NK-92 treated with Interleukin-12 subunit alpha and Interleukin-12 subunit beta, amount 100 ng/mL, for 24 hours (cell line): ENCODE results near the gene TRPM3.

Experiments
- DNase-seq: peaks from one replicate; lab custom pipeline; 2025; lab: John Stamatoyannopoulos, UW

TRPM3 gene

DNA sequence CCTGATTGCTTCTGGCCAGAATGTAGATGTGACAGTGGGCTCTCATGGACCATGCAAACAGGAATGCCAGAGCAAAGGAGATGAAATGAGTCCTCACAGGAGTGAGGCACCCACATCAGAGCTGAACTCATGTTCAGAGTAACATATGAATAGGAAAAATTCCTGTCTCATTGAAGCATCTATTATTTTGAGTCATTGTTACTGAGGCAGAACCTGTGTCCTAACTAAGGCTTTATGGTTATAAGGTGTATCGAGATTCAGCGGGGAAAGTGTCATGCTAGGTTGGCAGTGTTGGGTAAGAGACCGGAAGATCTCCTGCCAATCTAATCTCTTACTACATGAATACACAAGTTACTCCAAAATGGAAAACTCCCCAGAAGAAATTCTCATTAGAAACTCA is 304.1 kb downstream of the TRPM3 start:
- DNase-seq: no peak

DNA sequence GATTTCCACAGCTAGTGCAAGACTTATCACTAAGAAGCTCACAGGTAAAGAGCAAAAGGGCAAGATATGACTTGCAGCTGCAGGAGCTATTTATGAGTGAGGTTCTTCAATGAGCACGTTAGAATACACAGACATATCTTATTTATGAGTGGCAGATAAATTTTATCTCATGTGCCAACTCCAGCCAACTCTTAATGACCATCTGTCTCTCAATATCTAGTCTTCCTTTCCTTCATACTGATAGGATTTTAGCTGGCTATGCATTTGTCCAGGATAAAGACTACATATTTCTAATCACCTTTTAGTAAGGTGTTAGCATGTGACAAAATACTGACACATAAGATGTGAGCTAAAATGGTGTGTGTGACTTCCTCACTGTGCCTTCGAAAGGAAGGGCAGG is 304.5 kb downstream of the TRPM3 start:
- DNase-seq: no peak

DNA sequence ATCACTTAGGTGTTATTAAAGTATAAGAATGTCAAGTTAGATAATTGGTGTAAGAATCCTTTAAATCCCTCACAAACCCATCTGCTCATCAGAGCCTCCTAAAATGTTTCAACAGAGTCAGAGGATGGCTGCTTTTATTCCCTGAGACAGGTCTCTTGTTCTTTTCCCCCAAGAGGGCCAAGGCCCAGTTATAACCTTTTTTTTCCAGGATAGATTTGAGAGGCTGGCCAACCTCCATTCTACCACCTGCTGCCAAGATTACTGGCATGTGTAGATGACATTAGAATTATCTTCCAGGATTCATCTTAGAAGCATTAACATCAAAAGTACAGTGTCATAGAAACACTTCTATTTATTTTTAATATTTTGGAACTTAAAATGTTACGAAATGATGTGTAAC is 305.1 kb downstream of the TRPM3 start:
- DNase-seq: no peak

DNA sequence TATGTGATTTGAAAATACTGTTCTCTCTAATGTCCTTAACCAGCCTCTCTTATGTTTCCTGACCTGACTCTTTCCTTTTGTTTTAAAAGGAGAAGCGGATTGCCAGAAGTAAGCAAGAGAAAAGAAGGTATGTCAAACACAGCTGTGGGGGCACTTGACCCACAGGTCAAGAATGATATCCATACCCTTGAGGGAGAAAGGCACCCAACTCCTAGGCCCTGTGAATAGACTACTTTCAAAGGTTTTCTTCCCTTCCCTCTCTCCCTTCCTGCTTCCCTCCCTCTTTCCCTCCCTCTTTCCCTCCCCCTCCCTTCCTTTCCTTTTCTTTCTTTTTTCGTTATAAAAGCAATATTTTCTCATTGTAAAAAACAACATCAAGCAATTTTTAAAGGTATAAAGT is 306.8 kb downstream of the TRPM3 start:
- no peak for DNase-seq

DNA sequence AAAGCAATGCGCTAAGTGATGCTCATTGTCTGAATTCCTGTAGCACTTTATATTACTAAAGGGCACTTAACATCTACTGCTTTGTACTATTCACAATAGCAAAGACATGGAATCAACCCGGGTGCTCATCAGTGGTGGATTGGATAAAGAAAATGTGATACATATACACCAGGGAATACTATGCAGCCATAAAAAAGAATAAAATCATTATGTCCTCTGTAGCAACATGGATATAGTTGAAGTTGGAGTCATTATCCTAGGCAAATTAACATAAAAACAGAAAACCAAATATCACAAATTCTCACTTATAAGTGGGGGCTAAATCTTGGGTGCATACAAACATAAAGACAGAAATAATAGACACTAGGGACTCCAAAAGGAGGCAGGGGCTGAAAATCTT is 308.3 kb downstream of the TRPM3 start:
- DNase-seq: no peak

DNA sequence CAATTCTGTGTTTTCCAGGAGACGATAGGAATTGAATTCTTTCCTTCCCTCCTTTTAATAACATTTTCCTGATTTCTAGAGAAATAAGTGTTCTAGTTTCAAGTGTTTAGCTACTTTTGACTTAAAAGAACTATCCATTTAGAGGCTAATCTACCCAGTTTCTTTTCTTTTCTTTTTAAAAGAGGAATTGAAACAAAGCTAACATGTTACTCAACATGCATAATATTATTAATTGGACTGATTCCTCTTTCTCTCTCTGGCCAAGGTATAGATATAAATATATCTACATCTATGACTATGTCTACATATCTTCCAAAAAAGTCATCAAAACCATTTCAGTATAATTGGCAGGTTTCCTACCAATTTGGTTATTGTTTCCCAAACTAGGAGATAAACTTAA is 309.8 kb downstream of the TRPM3 start:
- DNase-seq: no peak

DNA sequence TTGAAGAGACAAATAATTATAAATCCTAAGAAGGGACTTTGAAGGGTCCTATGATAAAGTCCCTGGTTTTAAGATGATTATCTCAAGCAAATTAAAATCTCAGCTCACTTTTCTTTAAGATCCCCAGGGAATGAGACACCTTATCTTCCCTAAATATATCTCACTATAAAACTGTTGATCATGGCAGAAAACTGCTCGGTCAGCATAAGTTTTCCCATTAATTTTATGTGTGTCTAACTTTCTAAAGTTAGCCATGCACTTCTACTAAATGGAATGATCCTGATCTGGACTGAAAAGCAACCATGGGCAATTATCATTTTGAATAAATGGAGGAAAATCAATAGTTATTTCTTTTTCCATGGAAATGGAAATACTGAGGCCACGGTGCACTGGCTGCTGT is 314.5 kb downstream of the TRPM3 start:
- DNase-seq: no peak

DNA sequence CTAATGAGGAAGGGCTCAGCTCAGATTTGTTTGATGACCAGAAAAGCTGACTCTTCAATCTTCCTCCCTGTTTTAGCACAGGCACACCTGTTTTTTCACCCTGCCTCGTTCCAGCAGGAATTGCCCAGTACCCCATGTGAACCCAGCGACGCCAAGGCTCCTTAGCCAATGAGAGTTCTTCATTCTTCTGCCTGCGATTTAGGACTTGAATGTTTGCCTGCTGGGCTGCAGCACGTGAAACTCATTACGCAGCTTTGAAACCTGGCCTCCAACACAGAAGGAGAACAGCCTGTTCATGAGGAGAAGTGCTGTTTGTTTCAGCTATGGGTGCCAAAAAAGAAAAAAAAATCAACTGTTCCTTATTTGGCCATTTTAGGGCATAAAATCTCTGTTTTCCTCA is 315.5 kb downstream of the TRPM3 start:
- no peak for DNase-seq

DNA sequence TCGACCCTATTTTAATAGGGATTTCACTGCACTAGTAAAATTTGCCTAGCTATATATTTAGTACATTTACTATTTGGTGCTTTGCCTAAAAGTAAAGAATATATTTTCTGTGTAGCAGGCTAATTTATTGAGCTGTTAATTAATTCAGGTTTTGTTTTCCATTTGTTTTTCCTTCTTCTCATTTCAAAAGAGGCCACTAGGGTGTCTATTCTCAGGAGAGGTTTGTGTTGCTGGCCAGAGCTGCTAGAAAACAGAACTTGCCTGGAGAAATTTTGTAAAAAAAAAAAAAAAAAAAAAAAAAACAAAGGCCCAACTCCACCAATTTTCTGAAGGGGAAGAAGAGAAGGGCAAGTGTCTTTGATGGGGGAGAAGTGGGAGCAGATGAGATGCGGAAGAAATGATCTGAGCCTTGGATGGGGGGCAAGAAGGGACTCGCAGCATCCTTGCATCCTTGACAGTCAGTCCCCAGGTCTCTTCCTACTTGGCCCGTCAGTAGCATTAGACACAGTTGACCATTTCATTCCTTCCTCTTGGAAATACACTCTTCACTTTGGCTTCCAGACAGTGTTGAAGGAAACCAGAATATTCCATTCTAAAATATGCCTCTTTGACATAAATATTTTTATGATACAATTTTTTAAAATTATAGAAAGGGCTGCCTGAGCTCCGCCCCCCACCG is 318.5 kb downstream of the TRPM3 start:
- no peak for DNase-seq

DNA sequence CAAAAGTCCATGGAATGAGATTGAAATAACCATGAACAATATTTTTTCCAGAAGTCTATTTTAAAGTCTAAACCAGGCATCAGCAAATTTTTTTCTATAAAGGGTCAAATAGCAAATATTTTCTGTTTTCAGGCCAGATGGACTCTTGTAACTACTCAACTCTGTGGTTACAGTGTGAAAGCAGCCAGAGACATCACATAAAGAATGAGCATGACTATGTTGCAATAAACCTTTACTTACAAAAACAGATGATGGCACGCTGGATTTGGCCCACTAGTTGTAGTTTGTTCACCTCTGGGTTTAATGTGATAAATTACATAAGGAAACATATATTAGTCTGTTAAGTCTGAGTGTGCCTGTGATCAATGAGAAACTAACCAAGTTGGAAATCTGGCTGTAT is 319.2 kb downstream of the TRPM3 start:
- no peak for DNase-seq

DNA sequence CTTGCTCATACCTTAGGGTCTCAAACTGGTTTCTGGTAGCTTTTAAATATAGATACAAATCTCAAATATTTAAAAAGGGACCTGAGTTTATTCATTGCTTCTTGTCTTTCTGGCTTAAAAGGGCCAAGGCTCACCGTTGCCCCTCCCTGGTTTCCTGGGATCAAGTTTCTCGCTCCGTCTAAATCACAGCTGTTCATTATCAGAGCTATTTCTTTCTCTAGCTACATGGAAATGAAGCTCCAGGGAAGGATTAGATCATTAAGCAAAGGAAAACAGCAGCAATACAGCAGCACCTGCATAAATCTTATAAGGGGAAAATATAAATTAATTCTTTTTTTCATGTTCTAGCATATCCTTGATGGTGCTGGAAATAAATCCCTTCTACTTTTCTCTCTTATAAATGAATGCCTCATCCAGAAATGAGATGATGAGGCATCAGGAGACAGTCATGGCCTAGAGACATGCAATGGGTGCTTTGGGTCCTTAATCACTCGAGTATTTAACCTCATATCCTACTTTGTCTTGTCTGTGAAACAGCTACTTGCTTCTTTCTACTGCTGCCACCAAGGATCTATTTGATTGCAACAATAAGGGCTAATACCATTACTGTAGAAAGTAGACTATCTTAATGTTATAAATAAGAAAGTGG is 320.1 kb downstream of the TRPM3 start:
- no peak for DNase-seq

DNA sequence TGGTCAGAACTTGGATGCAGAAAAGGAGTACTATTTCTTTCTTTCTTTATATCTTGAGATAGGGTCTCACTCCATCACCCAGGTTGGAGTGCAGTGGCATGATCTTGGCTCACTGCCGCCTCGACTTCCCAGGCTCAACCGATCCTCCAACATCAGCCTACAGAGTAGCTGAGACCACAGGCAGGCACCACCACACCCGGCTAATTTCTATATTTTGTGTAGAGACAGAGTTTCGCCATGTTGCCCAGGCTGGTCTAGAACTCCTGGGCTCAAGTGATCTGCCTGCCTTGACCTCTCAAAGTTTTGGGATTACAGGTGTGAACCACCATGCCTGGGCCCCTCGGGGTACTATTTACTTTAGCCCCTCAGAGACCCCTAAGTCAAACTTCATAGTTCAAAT is 323.4 kb downstream of the TRPM3 start:
- DNase-seq: no peak

DNA sequence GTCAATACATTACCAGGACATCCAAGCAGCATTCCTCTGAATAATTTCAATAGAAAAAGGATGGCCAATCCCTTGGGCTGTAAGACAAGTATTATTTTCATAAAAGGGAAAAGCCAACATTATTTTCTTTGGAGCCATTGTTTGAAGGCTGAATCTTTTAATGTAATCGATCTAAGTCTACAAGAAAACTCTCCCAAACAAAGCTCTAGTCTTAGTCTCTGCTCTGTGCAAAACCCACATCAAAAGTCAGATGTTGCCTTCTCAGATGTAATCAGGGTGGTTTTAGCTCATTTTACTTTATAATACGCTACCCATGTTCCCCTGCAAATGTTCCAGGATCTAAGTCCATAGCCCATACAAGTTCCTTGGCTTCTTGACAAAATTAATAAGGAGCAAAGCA is 325.6 kb downstream of the TRPM3 start:
- DNase-seq: no peak

DNA sequence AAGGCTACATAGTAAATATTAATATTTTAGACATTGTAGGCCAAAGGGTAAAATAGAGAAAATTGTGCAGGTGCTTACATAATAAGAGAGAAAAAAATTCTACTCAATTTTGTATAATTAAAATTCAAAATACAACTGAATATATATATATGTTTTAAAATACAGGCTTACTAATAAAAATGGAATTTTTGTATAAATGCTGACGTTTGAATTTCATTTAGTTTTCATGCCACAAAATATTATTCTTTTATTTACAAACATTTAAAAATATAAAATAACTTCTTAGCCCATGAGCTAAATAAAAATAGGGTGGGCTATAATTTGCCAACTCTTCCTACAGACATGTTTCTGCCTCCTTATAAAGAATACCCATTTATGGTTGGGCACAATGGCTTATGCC is 328.6 kb downstream of the TRPM3 start:
- DNase-seq: no peak

DNA sequence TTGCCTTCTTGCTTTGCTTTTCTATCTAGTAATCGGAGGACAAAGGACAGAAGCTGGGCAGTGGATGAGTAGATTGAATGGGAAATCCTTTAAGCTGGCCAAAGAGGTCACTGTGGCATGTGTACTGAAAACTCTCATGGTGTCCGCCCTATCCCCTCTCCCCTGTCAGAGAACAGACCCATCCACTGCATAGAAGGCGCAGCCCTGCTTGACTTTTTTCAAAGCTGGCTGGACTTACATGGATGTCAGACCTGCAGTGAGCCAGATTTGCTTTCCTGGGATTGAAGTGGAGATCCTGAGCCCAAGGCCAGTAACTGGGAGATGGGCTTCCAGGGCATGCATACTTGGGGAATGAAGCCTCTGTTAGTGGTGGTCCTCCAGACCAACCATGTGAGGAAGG is 329.5 kb downstream of the TRPM3 start:
- no peak for DNase-seq

DNA sequence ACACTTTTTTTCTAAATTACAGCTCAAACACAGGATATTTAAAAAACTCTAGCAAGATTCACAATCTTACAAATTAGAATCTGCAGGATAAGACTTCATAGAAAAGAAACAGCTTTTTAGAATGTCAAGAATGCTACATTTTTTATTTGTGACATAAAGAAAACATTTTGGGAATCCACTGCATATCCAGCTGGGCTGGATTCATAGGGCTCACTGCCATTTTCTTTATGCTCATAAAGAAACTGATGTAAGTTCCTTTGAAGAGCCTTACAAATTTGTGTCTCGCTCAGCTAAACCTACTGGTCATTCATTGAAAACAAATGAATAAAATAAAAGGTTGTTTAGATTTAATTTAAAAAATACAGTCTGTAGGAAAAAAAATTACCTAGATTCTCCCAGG is 332.3 kb downstream of the TRPM3 start:
- no peak for DNase-seq

DNA sequence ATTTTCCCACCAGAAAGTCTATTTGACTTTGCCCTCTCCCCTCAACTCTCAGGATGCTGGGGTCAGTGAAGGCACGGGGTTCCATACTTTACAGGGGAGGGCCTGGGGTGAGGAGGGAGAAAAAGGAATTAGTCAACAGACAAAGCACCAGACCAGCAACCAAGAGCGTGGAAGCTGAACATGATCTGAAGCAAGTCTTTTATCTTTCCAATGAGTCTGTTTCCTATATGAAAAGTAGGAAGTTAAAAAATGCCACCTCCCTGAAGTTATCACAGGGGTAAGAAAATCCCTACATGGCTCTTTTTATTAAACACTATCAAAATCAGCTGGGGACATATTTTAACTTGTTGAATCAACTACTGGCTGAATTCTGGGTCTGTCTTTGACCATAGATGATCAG is 337.0 kb downstream of the TRPM3 start:
- no peak for DNase-seq

DNA sequence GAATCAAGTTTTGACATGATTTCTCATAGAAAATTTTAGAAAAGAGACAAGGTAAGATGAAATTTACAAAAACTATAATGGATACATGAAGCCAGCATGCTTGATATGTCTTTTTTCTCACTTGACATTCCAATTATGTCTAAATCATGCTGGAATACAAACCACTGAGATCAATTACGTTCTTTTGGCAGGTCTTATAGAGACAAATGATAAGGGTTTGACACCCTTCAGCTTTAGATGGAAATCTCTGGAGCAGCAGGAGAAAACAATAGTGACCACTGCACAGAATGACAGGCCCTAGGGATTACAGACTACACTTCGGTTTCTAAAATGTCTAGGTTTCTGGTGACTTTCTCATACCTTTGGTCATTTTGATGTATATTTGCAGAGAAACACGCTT is 342.9 kb downstream of the TRPM3 start:
- DNase-seq: no peak

DNA sequence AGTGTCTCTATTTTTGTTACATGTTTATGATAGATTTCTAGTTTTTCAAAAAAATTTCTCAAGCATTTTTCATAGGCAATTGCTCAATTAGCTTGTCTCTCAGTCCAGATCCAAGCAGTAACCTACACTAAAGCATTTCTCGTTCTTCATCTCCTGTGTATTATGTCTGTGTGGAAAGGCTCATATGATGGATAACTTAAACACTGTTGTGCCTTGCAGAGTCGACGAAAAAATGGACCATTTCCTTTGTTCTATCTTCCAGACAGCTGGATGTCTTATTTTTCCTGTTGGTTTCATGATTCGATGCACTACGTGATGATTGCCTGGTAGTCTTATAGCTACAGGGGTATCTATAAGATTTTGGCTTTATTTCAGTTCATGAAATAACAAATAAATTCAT is 347.8 kb downstream of the TRPM3 start:
- DNase-seq: no peak

DNA sequence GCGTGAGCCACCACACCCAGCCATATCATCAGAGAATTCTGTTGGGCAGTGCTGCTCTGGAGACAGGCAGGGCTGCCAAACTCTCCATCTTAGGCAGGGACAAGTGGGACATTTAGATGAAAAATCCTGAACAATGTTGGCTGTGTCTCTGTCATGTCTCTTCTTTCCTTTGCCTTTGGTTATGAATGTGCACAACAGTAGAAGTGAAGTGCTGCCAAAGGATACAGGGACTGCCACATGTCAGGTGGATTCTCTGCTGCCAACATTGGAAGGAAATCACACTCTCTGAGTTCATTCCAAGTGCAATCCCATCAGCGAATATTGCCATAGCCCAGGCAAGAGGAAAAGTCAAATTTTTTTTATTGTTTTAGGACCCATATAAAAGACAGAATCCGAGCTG is 348.8 kb downstream of the TRPM3 start:
- DNase-seq: no peak

DNA sequence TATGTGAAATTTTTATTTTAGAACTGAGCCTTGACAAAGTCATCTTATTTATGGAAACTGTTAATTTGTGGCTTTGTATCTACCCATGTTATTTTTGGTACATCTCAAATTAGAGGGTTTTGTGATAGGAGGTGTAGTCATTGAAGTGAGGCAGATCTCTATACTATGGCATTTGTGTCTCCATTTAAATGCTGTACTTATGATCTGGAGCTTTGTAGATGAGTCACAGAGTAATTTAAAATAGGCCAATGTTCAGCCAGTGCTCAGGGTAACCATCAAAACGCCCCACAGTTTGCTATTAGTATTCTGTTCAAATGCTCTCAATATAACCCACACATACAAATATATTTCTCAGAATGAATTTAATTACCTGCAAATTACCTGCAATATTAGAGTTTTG is 355.5 kb downstream of the TRPM3 start:
- DNase-seq: no peak

DNA sequence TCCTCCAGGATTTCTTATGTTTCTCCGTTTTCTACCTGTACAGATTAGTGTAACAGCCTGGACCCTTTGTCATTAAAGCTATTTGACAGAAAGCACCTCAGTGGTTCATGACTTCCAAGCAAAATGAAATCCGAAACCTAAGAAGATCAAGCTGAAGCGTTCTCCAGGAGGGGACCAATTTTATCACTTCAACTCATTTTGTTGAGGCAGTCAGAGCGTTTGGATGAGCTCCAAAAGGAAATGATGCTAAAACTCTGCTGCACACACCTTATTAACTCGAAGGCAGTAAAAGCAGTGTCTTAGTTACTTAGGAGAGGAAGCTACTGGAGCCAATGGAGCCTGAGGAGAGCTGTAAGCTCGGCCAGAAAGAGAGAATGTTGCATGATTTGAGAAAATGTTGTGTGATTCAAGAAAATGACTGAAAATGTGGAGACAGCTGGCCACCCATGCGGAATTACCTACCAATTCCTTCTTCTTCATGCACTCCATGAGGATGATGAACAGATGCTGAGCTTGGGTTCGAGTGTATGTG is 360.2 kb downstream of the TRPM3 start:
- no peak for DNase-seq

DNA sequence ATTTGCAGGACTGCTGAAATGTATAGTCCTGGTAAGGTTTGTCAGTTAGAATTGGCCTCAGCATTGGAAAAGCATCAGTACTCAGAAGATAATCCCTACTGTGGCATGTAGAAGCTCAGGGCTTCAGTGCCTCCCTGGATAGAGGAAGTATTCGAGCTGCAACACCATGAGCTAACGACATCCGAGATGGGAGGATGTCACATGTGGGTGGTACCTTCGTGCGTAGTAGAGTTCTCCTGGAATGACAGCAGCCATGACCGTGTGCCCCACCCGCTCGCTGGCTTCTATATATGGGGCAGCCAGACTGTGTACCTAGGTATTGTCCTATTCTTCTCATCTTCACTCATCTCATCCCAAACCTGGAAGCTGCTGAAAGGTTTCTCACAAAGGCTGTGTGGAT is 361.2 kb downstream of the TRPM3 start:
- DNase-seq: no peak

DNA sequence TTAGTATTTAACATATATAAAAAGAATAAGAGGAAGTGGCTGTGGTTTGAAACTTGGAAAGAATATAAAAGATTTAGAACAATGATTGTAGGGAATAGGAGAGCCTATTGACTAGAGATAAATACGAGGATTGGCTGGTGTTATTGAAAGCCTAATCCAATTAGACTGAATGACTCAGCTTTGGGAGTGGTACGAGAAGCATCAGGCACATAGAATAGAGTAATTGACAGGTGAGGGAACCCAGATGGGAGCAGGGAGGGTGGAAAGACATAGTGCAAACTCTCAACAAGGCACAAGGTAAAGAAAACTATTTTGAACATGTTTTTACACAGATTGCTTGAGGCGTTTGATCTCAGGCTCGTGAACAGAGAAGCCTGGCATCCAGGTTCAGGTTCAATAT is 368.1 kb downstream of the TRPM3 start:
- no peak for DNase-seq
